ENCODE measurements around the gene CCR8. TPM values are rescaled to one million over a fixed set of nuclear protein-coding genes. Genes with fewer than 3 reads are reported as not detected.
"Not testable (repeated sequence)": the region's sequence is repeated elsewhere in the genome, so short reads cannot be mapped to it uniquely, and the experiment has no call there.

Gene CCR8
- total RNA-seq, 1 donor from 2014 or later: 12.8 TPM

DNA sequence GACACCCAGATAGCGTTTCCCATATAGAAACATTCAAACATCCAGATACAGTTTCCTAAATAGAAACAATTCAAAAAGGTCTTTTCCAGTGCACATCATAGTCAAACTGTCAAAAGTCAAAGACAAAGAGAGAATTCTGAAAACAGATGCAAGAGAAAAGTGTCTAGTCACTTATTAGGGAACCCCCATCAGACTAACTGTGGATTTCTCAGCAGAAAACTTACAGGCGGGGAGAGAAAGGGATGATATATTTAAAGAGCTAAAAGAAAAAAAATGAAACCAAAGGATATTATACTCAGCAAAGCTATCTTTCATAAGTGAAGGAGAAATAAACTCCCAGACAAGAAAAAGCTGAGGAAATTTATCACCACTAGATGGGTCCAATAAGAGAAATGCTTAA is 27.3 kb upstream of the CCR8 start:
- intact Hi-C loops (cut with micrococcal nuclease): no loop called here

DNA sequence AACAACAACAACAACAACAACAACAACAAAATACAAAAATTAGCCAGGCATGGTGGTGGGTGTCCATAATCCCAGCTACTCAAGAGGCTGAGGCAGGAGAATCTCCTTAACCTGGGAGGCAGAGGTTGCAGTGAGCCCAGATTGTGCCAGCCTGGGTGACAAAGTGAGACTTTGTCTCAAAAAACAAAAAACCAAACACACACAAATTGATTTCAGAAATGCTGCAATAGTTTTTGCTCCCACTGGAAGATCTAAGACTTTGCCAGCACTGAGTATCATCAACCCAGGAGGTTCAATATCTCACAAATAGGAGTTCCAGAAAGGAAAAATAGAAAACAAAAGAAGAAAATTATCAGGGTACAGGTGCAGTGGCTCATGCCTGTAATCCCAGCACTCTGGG is 16.2 kb upstream of the CCR8 start:
- intact Hi-C loops (cut with micrococcal nuclease): no loop called here

DNA sequence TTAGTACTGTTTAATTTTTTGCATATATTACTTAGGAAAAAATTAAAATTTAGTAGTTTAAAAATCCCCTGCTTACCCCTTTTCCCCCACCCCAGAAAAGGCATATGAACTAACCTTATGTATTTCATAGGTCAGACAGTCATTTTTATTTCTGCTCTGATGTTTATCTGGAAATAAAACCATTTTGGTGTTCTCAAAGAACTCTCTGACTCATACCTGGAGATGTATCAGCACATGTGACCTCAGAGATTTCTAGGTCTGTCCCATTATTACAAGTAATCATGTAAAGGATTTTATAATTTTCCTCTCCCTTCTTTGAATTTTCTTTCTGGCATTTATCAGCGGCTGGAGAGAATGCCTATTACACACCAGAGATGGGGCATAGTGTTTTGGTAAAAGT is 14.1 kb upstream of the CCR8 start:
- intact Hi-C loops (cut with micrococcal nuclease): no loop called here

DNA sequence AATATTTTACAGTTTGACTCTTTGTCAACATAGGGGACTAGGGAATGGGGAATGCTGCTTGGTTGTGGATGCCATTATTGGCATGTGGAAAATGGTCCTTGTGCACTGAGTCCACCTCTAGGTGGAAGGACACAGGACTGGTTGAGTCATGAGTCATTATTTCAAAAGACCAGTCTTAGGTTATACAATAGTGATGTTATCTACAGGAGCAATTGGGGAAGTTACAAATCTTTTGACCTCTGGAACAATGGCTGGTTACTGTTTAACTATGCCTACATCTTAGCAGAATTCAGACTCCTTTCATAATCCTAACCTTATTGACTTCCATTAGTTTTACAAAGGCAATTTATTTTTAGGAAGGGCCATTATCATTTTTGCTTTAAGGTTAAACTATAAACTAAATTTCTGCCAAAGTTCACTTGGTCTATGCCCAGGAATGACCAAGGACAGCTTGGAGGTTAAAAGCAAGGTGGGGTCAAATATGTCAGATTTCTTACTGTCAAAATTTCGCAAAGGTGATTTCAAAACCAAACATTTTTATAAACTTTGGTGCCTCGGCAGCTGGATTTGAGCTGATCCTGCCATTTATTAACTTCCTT is 11.8 kb upstream of the CCR8 start:
- intact Hi-C loops (cut with micrococcal nuclease): no loop called here

DNA sequence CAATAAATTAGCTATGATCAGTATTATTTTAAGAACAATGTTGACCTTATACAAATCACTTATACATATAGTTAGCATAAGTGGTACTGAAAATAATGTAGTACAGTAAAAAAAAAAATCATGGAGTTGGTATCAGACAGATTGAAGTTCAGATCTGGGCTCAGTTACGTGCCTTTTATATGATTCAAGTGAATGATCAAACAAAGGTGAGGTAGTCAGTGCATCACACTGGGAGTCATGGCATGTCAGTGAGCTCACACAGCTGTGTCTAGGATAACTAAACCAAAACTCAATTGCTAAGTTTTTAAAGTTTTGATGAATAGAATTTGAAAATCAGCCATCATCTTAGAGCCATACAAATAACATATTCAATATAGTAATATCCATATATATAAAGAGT is 11.2 kb upstream of the CCR8 start:
- intact Hi-C loops (cut with micrococcal nuclease): no loop called here

DNA sequence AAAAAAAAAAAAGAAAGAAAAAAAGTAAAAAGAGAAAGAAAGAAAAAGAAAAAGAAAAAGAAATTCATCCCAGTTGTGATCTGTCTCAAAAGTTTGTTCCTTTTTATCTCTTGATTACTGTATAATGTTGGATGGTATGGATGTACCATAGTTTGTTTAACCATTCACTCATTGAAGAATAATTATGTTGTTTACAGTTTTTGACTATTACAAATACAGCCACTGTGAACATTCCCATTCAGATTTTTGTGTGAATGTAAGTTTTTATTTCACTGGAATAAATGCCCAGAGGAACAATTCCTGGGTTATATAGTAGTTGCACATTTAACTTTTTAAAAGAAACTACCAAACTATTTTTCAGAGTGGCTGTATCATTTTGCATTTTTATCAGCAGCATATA is 10.3 kb upstream of the CCR8 start:
- intact Hi-C loops (cut with micrococcal nuclease): no loop called here

DNA sequence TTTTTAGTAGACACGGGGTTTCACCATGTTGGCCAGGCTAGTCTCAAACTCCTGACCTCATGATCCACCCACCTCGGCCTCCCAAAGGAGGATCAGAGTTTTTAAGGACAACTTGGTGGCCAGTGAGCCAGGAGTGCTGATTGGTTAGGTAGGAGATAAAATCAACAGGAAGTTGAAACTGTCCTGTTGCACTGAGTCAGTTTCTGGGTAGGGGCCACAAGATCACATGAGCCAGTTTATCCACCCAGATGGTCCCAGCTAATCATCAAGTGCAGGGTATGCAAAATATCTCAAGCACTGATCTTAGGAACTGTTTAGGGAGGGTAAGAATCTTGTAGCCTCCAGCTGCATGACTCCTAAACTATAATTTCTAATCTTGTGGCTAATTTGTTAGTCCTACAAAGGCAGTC is 7.9 kb upstream of the CCR8 start:
- intact Hi-C loops (cut with micrococcal nuclease): loop anchor here (1.0 kb wide), 1 partner anchor 8 kb away; the partner anchor contains the start of gene CCR8

DNA sequence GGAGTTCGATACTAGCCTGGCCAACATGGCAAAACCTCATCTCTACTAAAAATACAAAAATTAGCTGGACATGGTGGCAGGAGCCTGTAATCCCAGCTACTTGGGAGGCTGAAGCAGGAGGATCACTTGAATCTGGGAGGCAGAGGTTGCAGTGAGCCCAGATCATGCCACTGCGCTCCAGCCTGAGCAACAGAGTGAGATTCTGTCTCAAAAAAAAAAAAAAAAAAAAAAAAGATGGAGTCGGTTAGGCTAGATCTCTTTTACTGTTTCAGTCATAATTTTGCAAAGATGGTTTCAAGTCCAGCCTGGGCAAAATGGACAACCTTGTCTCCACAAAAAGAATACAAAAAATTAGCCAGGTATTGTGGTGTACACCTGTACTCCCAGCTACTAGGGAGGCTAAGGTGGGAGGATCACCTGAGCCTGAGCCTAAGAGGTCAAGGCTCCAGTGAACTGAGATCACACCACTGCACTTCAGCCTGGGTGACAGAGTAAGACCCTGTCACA is 7.2 kb upstream of the CCR8 start:
- intact Hi-C loops (cut with micrococcal nuclease): not testable (repeated sequence)

DNA sequence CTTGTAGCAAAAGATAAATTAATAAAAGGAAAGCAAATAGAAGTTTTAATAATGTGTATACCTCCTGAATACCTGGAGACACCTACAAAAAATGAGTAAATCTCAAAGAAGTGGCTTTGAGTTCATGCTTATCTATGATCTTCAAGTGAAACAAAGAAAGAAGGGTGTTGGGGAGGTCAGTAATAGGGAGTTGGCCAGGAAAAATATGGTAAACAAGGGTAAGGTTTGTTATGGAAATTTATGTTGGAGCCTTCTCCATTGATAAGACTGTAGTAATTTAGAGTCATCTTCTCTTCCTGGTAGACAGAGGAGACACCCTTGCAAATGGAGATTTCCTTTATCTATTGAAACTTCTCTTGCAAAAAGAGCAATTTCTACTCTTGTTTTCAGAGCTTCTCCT is 6.6 kb upstream of the CCR8 start:
- intact Hi-C loops (cut with micrococcal nuclease): no loop called here

DNA sequence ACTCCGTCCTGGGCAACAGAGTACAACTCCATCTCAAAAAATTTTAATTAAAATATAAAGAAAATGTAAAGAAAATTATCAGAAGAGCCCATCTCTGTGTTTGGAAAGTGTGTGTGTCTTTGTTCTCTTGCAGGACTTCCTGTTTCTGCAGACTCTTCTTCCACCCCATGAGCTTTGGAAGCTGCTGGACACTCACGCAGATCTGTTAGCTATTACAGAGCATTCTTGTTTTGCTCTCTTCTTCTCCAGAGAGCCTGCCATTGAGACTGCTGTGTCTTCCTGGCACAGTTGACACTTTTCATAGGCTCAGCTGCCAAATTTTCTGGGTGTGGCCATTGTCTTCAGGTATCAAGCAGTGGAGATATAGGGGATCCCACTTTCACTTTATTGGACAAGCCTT is 6.0 kb upstream of the CCR8 start:
- intact Hi-C loops (cut with micrococcal nuclease): no loop called here

DNA sequence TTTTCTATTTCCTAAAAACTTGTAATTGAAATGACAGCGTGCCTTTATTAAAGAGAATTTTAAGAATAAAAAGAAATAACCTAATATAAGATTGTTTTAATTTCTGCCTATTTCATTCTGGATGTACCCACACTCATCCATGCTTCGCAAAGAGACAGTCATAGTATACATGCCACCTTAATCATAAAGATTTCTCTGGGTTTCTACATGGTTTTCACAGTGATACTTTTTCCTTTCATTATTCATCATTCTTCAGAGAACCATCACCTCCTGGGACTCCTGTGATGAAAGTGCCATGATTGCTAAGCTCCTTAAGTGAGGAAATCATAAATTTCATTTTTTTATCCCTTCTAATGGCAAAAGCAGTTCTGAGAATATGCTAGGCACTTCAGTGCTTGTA is 4.3 kb upstream of the CCR8 start:
- intact Hi-C loops (cut with micrococcal nuclease): no loop called here

DNA sequence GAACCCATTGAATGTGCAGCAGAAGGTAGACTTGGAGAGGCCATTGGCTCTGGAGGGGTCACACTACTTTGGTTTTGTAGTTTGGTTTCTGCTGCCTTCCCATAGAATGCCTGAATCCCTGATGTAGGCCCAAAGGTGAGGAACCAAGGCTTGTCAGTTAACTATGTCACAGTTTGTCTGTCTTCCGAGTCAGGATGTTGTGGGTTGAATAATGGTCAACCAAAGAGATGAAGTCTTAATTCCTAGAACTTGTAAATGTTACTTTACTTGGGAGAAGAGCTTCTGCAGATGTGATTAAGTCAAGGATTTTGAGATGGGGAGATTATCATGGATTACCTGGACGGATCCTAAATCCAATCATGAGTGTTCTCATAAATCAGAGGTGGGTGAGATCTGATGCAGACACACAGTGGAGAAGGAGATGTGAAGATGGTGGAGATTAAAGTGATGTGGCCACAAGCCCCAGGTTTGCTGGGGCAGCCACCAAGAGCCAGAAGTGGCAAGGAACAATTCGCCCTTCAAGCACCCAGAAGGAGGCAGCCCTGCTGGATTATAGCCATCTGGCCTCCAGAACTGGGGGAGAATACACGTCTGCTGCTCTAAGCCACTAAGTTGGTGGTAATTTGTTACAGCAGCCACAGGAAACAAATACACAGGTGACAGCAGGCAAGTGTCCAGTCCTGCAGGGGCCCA is 2.3 kb upstream of the CCR8 start:
- intact Hi-C loops (cut with micrococcal nuclease): no loop called here

DNA sequence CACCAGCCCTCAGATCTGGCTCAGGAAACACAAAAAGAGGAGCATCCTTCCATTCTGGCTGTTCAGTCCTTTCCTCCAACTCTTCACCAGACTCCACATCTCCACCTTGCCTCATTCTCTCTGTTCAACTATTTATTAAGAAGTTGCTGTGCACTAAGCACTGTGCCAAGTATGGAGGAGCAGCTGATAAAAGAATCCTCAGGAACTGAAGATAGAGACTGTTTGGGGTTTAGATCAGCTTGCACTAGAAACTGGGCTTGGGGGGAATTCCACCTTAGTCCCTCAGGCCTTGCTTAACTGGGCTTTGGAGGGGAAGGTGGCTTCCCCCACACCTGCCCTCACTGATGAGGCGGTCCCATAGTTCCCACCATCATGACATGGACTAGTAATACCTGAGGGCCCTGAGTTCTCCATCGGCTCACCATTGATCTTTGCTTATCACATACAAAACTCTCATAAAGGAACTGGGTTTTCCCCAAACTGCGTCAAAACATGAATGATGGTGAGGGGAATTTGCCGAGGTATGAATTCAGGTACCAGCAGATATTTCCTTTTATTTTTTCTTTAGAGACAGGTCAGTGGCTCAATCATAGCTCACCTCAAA is 1.7 kb upstream of the CCR8 start:
- intact Hi-C loops (cut with micrococcal nuclease): loop anchor here (1.0 to 2.0 kb wide), 2 partner anchors 33 to 51 kb away; no protein-coding TSS in a partner anchor

DNA sequence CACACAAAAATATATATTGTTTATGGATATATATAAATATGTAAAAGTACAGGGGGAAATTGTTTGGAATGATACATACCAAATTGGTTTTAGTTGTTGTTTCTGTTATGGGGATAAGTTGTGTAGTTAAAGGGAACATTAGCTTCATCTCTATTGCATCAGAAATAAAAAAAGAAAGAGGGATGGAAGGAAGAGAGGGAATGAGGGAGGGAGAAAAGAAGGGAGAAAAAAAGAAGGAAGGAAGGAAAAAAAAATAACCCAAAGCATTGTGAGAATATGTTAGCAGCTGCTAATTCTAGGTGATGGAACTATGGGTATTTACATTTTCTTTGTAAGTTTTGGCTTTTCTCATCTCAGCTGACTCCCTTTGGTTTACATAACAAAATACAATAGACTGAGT is 1.3 kb downstream of the CCR8 start:
- intact Hi-C loops (cut with micrococcal nuclease): no loop called here

DNA sequence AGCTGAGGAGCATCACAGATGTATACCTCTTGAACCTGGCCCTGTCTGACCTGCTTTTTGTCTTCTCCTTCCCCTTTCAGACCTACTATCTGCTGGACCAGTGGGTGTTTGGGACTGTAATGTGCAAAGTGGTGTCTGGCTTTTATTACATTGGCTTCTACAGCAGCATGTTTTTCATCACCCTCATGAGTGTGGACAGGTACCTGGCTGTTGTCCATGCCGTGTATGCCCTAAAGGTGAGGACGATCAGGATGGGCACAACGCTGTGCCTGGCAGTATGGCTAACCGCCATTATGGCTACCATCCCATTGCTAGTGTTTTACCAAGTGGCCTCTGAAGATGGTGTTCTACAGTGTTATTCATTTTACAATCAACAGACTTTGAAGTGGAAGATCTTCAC is 3.0 kb downstream of the CCR8 start:
- intact Hi-C loops (cut with micrococcal nuclease): loop anchor here (2.0 kb wide), 1 partner anchor 14 kb away; no protein-coding TSS in a partner anchor

DNA sequence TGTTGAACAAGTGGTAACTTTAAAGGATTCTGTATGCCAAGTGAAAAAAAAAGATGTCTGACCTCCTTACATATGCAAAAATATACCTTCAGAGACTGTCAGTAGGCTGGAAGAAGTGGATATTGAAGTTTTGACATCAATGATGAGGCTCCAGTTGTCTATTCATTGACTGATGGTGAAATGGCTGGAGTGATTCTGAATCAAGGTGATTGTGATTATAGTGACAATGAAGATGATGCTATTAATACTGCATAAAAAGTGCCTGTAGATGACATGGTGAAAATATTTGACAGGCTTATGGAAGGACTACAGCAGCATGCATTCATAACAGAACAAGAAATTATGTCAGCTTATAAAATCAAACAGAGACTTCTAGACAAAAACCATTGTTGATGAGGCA is 4.1 kb downstream of the CCR8 start:
- intact Hi-C loops (cut with micrococcal nuclease): loop anchor here (2.0 kb wide), 1 partner anchor 13 kb away; no protein-coding TSS in a partner anchor

DNA sequence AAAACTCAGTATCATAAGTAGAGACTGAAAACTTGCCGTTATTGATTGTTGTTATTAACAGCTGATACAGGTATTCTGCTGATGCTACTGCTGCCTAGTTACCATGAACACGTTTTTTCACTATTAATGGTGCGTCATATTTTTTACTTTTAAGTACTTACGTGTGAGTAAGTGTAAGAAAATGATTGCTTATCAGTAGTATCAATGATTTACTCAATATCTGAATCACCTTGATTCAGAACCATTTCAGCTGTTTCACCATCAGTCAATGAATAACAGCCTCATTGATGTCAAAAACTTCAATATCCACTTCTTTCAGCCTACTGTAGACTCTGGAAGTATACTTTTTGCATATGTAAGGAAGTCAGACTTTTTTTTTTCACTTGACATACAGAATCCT is 4.7 kb downstream of the CCR8 start:
- intact Hi-C loops (cut with micrococcal nuclease): no loop called here

DNA sequence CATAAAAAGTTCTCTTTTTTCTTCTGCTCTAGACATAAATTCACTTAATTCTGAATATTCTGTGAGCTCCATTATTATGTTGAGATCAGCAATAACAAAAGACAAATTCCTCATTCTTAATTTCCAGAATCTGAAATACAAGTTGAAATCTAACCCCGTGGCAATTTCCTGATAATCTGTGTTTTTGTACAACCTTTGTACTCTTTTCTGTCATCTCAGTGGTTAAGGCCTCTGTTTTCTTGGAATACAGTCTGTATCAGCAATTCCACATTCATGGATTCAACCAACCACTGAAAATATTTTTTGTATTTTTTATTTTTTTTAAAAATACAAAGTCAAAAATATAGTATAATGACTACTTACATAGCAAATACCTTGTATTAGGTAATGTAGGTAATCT is 8.7 kb downstream of the CCR8 start:
- intact Hi-C loops (cut with micrococcal nuclease): no loop called here

DNA sequence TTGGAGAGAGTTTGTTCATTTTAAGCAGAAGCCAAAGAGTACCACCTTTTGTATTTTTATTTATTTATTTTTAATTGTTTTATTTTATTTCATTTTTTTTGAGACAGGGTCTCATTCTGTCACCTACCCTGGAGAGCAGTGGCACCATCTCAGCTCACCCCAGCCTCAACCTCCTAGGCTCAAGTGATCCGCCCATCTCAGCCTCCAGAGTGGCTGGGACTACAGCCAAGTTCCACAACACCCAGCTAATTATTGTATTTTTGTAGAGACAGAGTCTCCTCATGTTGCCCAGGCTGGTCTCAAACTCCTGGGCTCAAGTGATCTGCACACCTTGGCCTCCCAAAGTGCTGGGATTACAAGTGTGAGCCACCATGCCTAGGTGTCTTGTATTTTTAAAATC is 9.6 kb downstream of the CCR8 start:
- intact Hi-C loops (cut with micrococcal nuclease): no loop called here

DNA sequence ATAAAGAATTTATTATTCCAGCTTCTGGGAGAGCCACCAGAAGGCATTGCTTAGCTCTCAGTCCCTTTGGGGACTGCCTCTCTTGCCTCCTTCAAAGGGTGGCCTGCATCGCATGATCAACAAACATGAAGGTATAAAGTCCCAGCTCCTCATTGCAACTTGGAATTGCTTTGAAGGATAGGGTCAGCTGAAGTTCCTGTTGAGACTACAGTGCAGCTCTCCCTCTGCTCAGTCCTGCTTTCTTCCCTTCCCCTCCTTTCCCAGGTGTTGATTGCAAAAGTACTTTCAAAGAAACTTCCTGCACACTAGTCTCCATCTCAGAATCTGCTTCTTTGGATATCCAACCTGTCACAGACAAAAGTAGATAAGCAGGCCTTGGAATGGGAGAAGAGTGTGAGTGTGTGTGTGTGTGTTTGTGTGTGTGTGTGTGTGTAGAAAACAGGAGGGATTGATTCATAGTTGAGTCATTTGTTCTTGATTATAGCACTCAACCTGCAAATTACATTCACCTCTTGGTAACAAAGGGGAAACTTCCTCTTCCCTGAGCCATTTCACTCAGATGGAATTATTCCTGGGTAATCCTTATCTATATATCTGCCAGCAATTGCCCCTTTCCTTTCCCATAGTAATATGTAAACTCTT is 13.7 kb downstream of the CCR8 start:
- intact Hi-C loops (cut with micrococcal nuclease): no loop called here

DNA sequence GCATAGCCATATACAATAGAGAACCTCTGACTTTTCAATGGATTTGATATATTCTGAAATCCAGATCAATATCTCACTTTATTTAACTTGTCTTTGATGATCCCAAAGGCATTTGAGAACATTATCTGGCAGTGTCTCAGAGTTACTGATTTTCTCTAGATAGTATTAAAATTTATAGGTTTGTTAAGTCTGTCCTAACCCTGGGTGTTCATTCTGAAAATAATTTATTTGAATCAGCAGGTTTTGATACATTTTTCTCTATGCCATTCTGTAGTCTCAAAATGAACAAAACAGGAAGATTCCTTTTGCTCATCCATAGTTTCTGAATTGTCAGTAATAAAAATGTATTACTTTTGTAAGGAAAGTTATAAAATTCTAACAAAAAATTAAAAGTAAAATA is 14.3 kb downstream of the CCR8 start:
- intact Hi-C loops (cut with micrococcal nuclease): no loop called here

DNA sequence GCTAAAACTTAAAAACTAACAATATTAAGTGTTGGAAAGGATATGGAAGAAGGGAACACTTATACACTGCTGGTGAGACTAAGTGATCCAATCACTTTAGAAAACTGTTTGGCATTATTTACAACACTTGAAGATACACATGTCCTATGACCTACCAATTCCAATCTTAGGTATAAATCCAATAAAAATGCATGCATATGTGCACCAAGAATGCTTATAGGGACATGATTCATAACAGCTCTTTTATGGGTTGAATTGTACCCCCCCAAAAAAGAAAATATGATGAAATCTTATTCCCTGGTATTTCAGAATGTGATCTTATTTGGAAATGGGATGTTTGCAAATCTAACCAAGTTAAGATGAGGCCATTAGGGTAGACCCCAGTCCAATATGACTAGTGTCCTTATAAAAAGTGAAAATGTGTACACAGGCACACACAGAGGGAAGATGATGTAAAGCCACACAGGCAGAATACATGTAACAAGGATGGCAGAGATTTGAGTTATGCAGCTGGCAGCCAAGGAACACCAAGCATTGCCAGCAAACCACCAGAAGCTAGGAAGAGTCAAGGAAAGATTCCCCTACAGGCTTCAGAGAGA is 15.3 kb downstream of the CCR8 start:
- intact Hi-C loops (cut with micrococcal nuclease): no loop called here
